HEK293 (cell line): Measurements from ENCODE around the gene CDKAL1.

ENCODE experiments used
- ZNF792 ChIP-seq: fragments of 450-650 bp; formaldehyde crosslinking; IDR thresholded peaks from 2 replicates; pipeline ENCODE4 v1.5.1; 2016; ENCODE audit warnings: missing biosample characterization, missing genetic modification characterization
- TF ChIP-seq, protein P1 (sequence below): fragments of 450-650 bp; formaldehyde crosslinking; IDR thresholded peaks from 2 replicates; pipeline ENCODE4 v1.5.1; 2016; ENCODE audit warnings: missing biosample characterization, missing genetic modification characterization, low read depth

DNA sequence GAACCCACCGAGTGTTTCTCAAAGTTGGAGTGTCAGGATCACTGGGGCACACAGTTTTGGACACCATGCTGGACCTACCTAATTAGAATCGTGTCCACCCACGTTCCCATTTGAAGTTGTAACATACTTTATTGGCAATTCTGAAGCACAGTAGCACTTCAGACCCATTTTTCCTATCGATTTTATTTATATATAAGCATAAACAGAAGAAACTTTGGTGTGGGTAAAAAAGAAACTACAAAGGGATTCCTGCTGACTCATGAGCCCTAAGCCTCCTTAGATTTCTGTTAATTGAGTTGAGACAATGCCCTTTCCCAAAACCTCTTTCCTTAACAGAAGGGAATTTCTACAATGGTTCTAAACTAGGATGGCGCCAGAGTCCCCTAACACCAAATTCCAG lies 398.0 kb downstream of the CDKAL1 start:
- TF ChIP-seq, protein P1, sequence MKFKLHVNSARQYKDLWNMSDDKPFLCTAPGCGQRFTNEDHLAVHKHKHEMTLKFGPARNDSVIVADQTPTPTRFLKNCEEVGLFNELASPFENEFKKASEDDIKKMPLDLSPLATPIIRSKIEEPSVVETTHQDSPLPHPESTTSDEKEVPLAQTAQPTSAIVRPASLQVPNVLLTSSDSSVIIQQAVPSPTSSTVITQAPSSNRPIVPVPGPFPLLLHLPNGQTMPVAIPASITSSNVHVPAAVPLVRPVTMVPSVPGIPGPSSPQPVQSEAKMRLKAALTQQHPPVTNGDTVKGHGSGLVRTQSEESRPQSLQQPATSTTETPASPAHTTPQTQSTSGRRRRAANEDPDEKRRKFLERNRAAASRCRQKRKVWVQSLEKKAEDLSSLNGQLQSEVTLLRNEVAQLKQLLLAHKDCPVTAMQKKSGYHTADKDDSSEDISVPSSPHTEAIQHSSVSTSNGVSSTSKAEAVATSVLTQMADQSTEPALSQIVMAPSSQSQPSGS (tag by site-specific recombination), result no peak
- TF ChIP-seq ZNF792 (tag by site-specific recombination), result no peak
